Spleen (tissue), 7 donors: ENCODE measurements around the gene ADARB2.

Source experiments
- CTCF ChIP-seq, 11 experiments: fragments of 200-600 bp in 7 of 11; fragments of 450-650 bp in 4 of 11; sonication (generic) in 4 of 11; IDR thresholded peaks in 8 of 11; conservative IDR thresholded peaks in 3 of 11; 1 replicate in 7 of 11; 2 replicates in 4 of 11; pipeline versions ENCODE4 v1.4.0 to v1.8.0; 2016 to 2021; ENCODE audit warnings: antibody characterized with exemption in 11 of 11, inconsistent platforms in 4 of 11, mild to moderate bottlenecking in 1 of 11
- POLR2A ChIP-seq, 3 donors: fragments of 450-650 bp; IDR thresholded peaks; one replicate each; pipeline ENCODE4 v1.5.1; 2017; ENCODE audit warnings: antibody characterized with exemption in 3 of 3, mild to moderate bottlenecking in 1 of 3
- POLR2AphosphoS5 ChIP-seq, 3 donors: sonication (generic); formaldehyde crosslinking; IDR thresholded peaks; one replicate each; pipeline ENCODE4 v1.5.1; 2017; ENCODE audit warnings: antibody characterized with exemption in 3 of 3
- donor health status: DM: no; HTN: no; CAD: no; lungs with moderate emphysema.
- donor health status: DM: no; HTN: no; CAD: no.
- donor health status: DM: no; HTN: no; CAD: no.

DNA sequence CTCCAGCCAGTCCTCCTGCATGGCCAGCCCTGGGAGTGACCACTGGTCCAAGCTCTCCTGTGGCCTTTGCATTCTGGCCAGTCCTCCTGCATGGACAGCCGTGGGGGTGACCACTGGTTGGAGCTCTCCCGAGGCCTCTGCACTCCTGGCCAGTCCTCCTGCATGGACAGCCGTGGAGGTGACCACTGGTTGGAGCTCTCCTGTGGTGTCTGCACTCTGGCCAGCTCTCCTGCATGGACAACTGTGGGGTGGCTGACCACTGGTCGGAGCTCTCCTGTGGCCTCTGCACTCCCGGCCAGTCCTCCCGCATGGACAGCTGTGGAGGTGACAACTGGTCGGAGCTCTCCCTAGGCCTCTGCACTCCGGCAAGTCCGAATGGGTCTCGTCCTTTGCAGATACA is 28.7 kb upstream of the ADARB2 start:
- TF ChIP-seq CTCF (IDR thresholded peaks at IDR 0.05 in 8 of 11, conservative IDR thresholded peaks at IDR 0.05 in 3 of 11) (no peak), POLR2A (IDR thresholded peaks at IDR 0.05) (no peak), POLR2AphosphoS5 (IDR thresholded peaks at IDR 0.05) (no peak)
